Lung (tissue), 12 donors: Measurements from ENCODE around the gene AXIN1. TPM values are rescaled to one million over a fixed set of nuclear protein-coding genes. Genes with fewer than 3 reads are reported as not detected.

ENCODE experiments used
- ATAC-seq: fragments of 200-7000 bp; cut with Tn5 transposase; one replicate; pipeline ENCODE4 v1.9.1; 2020; ENCODE audit warnings: moderate number of reproducible peaks; ENCODE audit not compliant: insufficient read depth, low FRiP score
- DNase-seq, 3 donors: peaks; one replicate each; pipeline ENCODE4 v3.0.0-alpha.2; 2013 to 2017
- H3K27ac ChIP-seq, 2 donors: one replicate each; pipeline ENCODE4 v1.5.1; 2013; ENCODE audit warnings: mild to moderate bottlenecking in 2 of 2, moderate library complexity in 2 of 2, control low read depth in 1 of 2, inconsistent platforms in 1 of 2, low read depth in 1 of 2, low read length in 1 of 2
- H3K27me3 ChIP-seq, 3 donors: one replicate each; pipeline ENCODE4 v1.5.1; 2013; ENCODE audit warnings: low read length in 2 of 3; ENCODE audit not compliant: control insufficient read depth in 3 of 3, insufficient read depth in 3 of 3
- H3K36me3 ChIP-seq, 4 donors: one replicate each; pipeline ENCODE4 v1.5.1; 2013; ENCODE audit warnings: low read length in 4 of 4, mild to moderate bottlenecking in 1 of 4, moderate library complexity in 1 of 4; ENCODE audit not compliant: control insufficient read depth in 4 of 4, insufficient read depth in 4 of 4
- H3K4me1 ChIP-seq, 5 donors: one replicate each; pipeline ENCODE4 v1.5.1; 2013; ENCODE audit warnings: low read length in 5 of 5, mild to moderate bottlenecking in 2 of 5, moderate library complexity in 1 of 5; ENCODE audit not compliant: control insufficient read depth in 5 of 5, insufficient read depth in 5 of 5
- H3K4me3 ChIP-seq: one replicate; pipeline ENCODE4 v1.5.1; 2013; ENCODE audit warnings: mild to moderate bottlenecking, control low read depth, moderate library complexity
- H3K9ac ChIP-seq, 2 donors: one replicate each; pipeline ENCODE4 v1.5.1; 2013; ENCODE audit warnings: low read length in 2 of 2, control low read depth in 1 of 2; ENCODE audit not compliant: insufficient read depth in 1 of 2
- H3K9me3 ChIP-seq, 4 donors: one replicate each; pipeline ENCODE4 v1.5.1; 2013; ENCODE audit warnings: low read length in 3 of 4, mild to moderate bottlenecking in 1 of 4, moderate library complexity in 1 of 4; ENCODE audit not compliant: control insufficient read depth in 4 of 4, insufficient read depth in 3 of 4
- CTCF ChIP-seq: IDR thresholded peaks from 2 replicates; pipeline ENCODE4 v1.5.1; 2012; ENCODE audit warnings: mild to moderate bottlenecking; ENCODE audit errors: control extremely low read depth, extremely low read depth
- WGBS, 2 donors: extraction: QIAGEN DNeasy Blood & Tissue Kit; methylation state at CpG; one replicate each; pipeline ENCODE4 v1.1.7; 2013; 5-methylcytosine and 5-hydroxymethylcytosine counted together
- polyA plus RNA-seq, 2 donors: library from polyadenylated mRNA; stranded (reverse); fragments of 200-250 nt; gene quantifications; one replicate each; pipeline ENCODE4 v1.2.1, GENCODE V29; 2013
- total RNA-seq, 2 donors: library from RNA; depleted of rRNA in 1 of 2; stranded (reverse); fragments of >200 nt in 1 of 2; gene quantifications; one replicate each; pipeline ENCODE4 v1.2.1, GENCODE V29; 2014 to 2021
- donor health status: control.
- donor health status: control.
- donor health status: Bipolar disorder and iron deficiency.
- donor health status: healthy.
- donor health status: DM: yes; HTN: yes; CAD: no.

The AXIN1 gene
- total and polyA plus RNA-seq, 4 donors, result 16.9 to 25.9 (median 19.4) TPM

- no peak for DNase-seq
- Histone ChIP-seq H3K4me1 (peaks cover 0 to 14% (median 4%) of the 10 kb centered on the region in 5 donors), H3K9me3 (no peaks in the 10 kb centered on the region), H3K36me3 (peaks cover 0 to 55% (median 3%) of the 10 kb centered on the region in 4 donors), H3K27ac (no peak overlapping the region), H3K9ac (no peak overlapping the region), H3K4me3 (no peak overlapping the region), H3K27me3 (no peaks in the 10 kb centered on the region)
- 93 to 95% methylated on average over 26 of the region's 26 CpGs for WGBS, 2 donors
- no peak for TF ChIP-seq CTCF
- ATAC-seq, result no peak
These were observed 24.4 kb upstream of the AXIN1 start for GRCh38 chr16:376817-377418.

- no peak overlapping the region for H3K4me3 ChIP-seq
- no peak for ATAC-seq
- no peak for DNase-seq
- no peak for TF ChIP-seq CTCF
- no peak overlapping the region for H3K9ac ChIP-seq
- peaks cover 0 to 11% (median 4%) of the 10 kb centered on the region in 5 donors for H3K4me1 ChIP-seq
- WGBS, 2 donors, result 96% methylated on average over 40 to 44 of the region's 44 CpGs
- no peak overlapping the region for H3K27ac ChIP-seq
- no peaks in the 10 kb centered on the region for H3K9me3 ChIP-seq
- no peaks in the 10 kb centered on the region for H3K27me3 ChIP-seq
- peaks cover 0 to 61% (median 3%) of the 10 kb centered on the region in 4 donors for H3K36me3 ChIP-seq
These were observed 23.6 kb upstream of the AXIN1 start for GRCh38 chr16:375927-376816.

- Histone ChIP-seq H3K27me3 (no peaks in the 10 kb centered on the region), H3K27ac (no peak overlapping the region), H3K9me3 (no peaks in the 10 kb centered on the region), H3K36me3 (peaks cover 0 to 61% (median 3%) of the 10 kb centered on the region in 4 donors), H3K4me1 (peaks cover 0 to 12% (median 4%) of the 10 kb centered on the region in 5 donors), H3K9ac (no peak overlapping the region), H3K4me3 (no peak overlapping the region)
- WGBS, 2 donors, result 95 to 98% methylated on average over 23 of the region's 23 CpGs
- DNase-seq (no peak), ATAC-seq (no peak)
- no peak for TF ChIP-seq CTCF
These were observed 22.7 kb upstream of the AXIN1 start for GRCh38 chr16:375212-375611.
